GM18867 (cell line): ENCODE data around the gene L3MBTL1.

ENCODE experiments used
- ATAC-seq: cut with Tn5 transposase; IDR thresholded peaks from one replicate; pipeline ENCODE4 v1.9.1; 2021; ENCODE audit warnings: mild to moderate bottlenecking, moderate library complexity; ENCODE audit not compliant: unreplicated experiment

L3MBTL1 gene

DNA sequence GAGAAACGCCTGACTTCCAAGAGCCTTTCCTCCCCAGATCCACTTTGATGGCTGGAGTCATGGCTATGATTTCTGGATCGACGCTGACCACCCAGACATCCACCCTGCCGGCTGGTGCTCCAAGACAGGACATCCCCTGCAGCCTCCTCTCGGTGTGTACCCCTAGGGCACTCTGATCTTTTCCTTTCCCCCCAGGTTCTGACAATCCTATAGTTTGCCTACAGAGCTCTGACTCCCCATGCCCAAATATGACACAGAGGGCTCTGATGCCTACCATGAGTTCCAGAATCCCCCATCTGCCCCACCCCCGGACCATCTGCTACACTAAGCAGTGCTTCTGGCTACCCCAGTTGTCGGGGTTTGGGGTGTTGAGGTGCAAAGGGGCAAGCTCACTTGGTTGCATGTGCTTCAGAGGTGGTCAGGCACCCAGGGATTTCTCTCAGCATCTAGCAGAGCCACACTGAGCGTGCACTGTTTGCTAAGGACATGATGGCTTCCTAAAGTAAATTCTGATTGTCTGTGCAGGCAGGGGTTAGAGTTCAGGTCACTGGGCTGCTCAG is 27.4 kb downstream of the L3MBTL1 start:
- ATAC-seq: no peak

GRCh38 chr20:43535370-43536004 is 28.0 kb downstream of the L3MBTL1 start:
- no peak for ATAC-seq

- ATAC-seq: no peak
Observed at GRCh38 chr20:43536041-43536816, 28.7 kb downstream of the L3MBTL1 start.

DNA sequence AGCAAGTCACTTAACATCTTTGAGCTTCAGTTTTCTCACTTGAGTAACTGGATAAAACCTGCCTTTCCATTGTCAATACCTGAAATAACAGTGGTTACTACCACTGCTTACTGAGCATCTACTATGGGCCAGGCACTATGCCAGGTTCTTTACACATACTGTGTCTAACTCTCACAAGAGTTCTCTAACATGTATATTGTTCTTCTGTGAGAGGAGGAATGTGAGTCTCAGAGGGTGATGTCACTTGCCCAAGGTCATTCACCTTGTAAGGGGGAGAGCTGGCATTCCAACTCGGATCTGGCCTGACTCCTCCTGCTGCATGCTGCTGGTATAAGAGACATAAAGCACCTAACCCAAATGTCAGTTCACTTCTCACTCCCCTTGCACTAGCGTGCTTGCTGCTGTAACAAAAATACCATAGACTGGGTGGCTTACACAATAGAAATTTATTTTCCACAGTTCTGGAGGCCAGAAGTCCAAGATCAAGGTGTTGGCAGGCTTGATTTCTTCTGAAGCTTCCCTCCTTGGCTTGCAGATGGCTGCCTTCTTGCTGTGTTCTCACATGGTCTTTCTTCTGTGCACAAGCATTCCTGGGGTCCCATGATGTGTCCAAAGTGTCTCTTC is 29.4 kb downstream of the L3MBTL1 start:
- ATAC-seq: no peak

- no peak for ATAC-seq
Observed at GRCh38 chr20:43537921-43538877, 30.7 kb downstream of the L3MBTL1 start.

GRCh38 chr20:43538878-43539700 is 31.6 kb downstream of the L3MBTL1 start:
- no peak for ATAC-seq

GRCh38 chr20:43539975-43540672 is 32.6 kb downstream of the L3MBTL1 start:
- no peak for ATAC-seq

DNA sequence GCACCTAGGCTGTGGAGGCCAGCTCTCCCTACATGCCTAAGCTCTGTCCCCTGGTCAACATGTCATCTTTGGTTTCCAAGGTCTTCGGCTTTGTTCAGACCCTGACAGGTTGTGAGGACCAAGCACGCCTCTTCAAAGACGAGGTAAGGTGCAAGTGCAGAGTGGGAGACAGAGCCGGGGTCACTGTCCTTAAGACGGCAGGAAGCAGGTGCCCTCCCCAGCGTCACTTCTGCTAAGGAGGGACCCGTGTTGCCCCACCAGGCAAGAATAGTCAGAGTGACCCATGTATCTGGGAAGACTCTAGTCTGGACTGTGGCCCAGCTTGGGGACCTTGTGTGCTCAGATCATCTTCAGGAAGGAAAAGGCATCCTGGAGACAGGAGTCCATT is 33.2 kb downstream of the L3MBTL1 start:
- ATAC-seq: no peak

DNA sequence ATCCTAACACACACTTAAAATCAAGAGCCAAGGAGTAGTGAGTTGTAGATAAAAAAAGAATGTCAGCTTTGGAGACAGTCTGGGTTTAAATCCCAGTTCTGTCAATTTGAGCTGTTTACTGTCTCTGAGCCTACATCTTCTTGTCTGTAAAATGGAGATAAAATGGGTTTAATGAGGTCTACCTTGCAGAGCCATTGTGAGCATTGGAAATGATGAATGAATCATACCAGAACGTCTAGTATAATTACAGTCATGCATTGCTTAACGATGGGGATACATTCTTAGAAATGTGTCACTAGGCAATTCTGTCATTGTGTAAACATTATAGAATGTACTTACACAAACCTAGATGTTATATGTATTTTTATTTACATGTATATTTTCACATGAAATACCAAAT is 33.7 kb downstream of the L3MBTL1 start:
- ATAC-seq: no peak

- ATAC-seq: no peak
Observed at GRCh38 chr20:43542161-43542560, 34.7 kb downstream of the L3MBTL1 start.

- no peak for ATAC-seq
Observed at GRCh38 chr20:43542674-43543073, 35.2 kb downstream of the L3MBTL1 start.

- no peak for ATAC-seq
Observed at GRCh38 chr20:43543138-43543537, 35.6 kb downstream of the L3MBTL1 start.

GRCh38 chr20:43544501-43544900 is 37.0 kb downstream of the L3MBTL1 start:
- ATAC-seq: no peak

DNA sequence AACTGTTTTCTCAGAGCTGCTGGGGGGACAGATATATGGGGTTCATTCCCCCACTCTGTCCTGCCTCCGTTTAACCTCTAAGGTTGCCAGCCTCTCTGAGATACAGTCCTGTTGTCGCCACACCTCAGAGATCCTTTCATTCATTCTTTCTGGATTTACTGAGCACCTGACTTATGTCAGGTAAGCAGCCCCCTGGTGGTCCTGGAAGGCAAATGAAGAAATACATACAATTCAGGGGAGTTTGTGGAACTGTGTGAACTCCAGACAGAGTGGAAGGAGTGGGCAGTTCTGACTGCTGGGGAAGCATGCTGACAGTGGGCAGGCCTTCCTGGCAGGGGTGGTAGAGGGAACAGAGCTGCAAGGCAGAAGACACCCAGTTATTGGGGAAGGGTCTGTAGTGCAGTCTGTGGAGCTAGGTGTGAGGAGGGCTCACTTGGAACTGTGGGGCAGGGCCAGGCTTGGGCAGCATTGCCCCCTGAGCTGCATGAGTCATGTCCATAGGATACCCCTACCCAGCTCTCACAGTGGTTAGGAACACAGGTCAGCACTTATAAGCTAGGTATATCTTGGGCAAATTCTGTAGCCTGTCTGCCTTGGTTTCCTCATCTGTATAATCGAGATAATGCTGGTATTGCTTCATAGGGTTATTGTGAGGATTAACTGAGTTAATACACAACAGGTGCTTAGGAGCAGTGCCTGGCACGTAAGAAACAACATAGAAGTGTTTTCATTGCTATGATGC is 38.5 kb downstream of the L3MBTL1 start:
- no peak for ATAC-seq

DNA sequence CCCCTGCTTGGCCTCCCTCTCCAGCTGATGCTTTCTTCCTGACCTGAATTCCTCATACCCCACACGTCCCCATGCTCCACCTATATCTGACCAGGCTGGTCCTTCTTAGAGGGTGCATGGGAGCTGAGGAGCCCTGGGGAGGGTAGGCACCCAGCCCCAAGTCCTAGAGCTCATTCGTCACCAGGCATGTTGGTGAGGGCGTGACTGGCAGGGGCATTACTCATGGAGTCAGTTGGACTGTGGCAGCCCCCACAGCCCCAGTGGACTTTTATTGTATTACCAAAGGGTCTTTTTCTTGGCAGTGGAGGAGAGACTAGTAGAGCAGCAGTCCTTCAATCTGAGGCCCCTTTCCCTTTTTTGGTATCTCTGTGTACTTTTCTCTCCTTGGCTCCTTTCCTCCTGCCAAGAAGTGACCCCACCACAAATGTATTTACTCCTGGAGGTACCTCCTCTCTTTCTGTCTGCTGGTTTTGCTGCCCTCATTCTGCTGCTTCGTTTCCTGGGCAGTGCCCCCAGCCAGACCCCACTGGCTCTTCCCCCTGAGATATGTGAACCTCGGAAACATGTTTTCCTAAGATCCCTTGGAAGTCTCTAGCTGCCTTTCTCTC is 40.9 kb downstream of the L3MBTL1 start:
- ATAC-seq: no peak

- no peak for ATAC-seq
Observed at GRCh38 chr20:43549416-43550065, 42.0 kb downstream of the L3MBTL1 start.

DNA sequence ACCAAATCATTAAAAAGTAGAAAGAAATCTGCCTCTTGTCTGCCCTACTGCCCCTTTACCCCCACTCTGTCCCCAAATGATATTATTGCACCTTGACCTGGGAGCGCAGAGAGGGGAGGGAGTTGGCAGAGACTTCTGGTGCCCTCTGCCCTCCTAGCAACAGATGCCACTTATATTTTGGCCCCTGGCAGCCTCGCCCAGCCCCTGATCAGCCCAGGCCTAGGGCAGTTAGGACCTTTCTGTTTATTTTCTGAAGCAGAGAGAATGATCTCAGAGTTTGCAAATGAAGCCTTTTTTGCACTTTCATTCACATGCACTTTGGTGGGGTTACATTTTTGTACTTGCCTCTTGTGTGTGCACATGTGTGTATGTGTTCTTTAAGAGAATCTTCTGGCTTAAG is 43.0 kb downstream of the L3MBTL1 start:
- ATAC-seq: no peak

DNA sequence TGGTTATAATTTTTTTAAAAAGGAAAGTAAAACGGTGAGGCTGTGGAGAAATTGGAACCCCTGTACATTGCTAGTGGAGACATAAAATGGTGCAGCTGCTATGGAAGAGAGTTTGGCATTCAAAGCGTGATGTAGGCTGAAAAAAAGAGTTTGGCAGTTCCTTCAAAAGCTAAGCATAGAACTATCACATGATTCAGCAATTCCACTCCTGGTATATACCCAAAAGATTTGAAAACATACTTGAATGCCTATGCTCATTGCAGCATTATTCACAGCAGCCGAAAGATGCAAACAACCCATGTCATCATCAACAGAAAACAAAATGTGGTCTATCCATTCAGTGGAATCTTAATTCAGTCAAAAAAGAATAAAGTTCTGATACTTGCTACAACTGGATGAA is 46.9 kb downstream of the L3MBTL1 start:
- ATAC-seq: no peak
